Dermis microvascular lymphatic vessel endothelial cell (primary cell): Measurements from ENCODE around the gene ATP6V0D1. TPM values are rescaled to one million over a fixed set of nuclear protein-coding genes. Genes with fewer than 3 reads are reported as not detected.

Source experiments
- DNase-seq, 2 donors: peaks; one replicate each; pipeline versions ENCODE4 v3.0.0 to v3.0.0-alpha.2; 2010; ENCODE audit warnings: low read depth in 2 of 2
- total RNA-seq: library from RNA; depleted of rRNA; stranded (reverse); fragments of >200 nt; gene quantifications from 2 replicates; pipeline ENCODE4 v1.2.1, GENCODE V29; 2014

ATP6V0D1 gene
- total RNA-seq, 1 donor from 2014 or later, result 86.7 TPM

DNA sequence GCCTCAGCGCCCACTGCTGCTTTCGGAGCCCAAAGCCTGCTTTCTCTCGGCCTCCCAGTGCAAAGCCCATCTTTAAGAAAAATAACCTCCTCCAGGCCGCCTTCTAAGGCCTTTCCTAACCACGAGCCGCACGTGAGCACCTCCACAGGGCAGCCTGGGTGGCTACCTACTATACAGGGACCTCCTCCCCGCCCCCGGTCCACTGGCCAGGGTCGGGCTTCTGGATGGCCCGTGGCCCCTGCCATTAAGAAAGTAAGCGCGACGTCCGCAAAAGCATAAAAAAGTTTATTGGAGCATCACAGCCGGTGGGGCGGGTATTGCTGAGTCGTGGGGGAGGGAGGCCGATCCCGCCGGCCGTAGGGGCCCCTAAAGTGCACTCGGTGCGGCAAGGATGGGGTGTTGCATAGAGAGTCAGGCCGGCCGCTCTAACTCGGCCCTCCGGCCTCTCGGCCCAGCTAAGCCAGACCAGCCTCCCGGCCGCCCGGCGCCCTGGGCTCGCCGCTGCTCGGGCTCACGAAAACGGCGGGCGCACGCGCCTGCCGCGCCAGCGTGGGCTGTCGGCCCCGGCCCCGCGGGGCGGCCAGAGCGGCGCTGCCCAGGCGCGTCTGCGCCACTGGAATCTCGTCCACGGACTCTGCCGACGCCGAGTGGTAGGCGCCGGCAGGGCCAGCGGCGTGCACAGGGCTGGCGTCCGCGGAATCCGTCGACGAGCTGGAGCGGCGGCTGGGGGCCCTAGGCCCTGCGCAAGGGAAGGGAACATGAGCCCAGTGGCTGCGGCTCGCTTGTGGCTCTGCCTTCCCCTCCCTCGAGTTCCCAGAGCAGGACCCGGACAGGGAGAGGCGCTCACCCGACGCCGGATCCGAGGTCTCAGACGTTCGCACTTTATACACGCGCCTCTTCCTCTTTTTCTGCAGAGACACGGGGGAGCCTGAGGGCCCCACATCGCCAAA is 86.5 kb downstream of the ATP6V0D1 start:
- DNase-seq, result no peak

DNA sequence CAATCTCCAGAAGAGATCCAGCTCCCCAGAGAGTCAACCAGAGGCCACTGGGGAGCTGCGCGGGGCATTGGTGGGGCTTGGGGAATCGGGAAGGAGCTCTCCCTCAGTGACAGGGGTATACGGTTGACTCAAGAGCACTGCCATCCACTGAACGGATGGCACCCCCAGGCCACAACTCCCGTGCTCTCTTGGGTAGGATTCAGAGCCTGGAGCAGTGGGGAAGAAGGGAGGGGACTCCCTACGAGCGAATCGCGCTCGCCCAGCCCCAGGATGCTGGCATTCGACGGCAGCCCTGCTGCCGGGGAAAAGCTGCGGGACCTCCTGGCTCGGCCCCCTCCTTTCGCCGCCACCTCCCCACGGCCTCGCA is 87.2 kb downstream of the ATP6V0D1 start:
- DNase-seq, result no peak

DNA sequence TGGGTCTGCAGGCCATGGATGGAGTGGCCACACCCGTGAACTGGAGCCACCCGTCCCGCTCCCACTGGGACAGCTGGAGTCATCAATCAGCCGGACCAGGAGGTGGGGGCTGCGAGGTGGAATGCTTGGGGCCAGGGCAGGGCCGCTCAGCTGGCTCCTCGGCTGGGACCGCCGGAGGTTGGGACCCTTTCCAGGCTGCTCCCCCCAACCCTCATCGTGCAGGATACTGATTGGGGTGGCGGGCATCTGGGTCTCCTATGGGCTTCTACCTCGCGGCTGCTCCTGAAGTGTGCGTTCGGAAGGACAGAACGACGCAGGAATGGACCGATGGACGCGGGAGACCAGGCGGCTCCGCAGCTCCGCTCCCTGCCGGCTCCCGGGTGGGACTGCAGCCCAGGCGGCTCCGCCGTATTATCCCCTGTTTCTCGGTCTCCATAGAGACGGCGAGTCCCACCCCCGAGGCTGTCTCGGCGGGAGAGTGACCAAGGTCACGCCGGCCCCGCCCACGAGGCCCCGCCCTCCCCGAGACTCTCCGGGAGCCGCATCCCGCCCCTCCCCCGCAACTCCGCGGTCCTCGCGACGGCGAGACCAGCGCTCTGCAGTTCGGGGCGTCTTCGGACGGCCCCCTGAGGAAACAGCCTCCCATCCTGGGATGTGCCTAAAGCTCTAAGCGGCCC is 87.7 kb downstream of the ATP6V0D1 start, which contains the start of gene TPPP3:
TPPP3 (minus strand) TSS at position 388 of the 677 bp plus-strand sequence. CDS start 2,387 bp downstream, outside the sequence.
- DNase-seq, result peak; percentile 51 to 85

DNA sequence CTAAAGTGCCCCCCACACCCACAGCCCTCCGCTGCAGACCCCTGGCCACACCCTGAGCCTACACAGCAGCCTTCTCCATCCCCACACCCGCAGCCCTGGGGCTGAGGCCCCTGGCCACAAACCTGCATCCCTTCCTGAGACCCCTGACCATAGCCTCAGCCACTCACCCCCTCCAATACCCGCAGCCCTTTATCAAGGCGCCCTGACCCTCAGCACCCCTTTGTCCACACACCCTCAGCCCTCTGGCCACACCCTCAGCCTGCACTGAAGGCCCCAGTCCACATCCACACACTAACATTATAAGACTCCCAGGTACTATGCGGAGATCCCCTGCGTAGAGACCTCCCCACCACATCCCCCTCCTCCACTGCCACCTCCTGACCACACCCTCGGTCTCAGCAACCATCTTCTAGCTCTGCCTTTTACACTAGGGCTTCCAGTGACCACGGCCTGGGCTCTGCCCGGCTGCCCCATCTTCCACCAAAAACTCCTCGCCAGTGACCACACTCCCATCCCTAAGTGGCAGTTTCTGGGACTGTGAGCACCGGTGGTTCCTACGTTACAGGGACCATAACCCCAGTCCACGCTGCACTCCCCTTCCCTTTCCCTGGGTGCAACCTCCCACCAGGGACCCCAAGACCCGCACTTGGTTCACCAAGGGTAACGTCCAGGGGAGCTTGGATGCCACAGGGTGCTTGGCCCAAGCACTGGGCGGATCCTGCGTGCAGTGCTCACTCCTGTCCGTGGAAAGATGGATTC is 88.5 kb downstream of the ATP6V0D1 start:
- DNase-seq, result no peak

DNA sequence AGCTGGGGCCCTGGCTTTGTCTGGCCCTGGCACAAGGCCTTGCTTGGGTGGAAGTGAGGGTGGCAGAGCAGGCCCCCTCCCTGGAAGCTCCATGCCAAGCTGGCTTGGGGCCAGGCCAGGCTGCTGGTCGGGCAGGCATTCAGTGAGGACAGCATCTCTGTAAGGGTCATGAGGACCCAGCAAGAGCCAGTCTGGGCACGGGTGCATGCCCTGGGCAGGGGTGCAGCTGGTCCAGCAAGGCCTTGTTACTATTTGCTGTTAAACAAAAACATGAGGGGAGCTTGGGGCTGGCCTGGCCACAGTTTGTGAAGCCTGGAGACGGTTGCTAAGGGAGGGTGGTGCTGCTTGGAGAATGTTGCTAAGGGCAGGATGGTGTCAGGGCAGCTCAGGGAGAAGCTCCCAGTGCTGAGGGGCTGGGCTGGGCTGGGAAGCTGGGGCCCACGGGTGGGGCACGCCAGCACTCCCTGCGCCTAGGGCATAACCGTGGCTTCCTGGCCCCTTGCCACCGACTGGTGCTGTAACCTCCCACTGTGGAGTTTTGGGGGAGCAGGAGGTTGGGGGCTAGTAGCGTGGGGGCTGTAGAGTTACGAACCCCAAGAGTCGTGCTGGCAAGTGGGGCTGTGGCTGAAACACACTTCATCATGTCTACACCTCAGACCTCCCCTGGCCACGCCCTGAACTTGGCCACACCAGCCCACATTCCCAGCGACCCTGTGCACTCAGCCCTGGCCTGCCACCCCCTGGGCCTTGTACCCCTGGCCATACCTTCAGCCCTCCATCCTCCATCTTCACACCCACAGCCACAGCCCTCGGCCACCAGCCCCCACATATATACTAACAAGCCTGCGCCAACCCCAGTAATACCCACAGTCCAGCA is 89.3 kb downstream of the ATP6V0D1 start:
- no peak for DNase-seq

DNA sequence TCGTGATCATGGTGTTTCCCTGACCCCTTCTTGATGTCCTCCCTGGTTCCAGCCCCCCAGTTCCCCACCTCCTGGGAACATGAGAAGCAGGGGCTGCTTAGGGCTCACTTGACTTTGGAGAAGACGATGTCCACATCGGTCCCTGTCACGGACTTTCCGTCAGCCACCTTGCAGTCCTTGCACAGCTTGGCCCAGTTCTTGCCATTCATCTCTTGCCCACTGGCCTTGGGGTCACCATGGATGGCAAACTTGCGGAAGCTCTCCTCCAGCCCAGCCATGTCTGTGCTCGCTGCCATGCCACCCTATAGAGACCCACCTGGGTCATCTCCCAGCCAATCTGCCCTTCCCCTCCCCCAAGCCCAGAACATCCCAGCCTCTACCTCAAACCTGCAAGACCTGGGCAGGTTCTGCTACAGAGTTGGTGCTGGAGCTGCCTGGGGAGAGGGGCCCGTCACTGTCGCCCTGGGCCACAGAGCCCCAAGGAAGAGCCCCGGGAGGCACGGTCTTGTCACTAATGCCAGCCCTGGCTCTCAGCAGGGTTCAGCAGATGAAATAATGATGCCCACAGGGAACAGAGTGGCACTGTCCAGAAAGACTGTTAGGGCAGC is 90.0 kb downstream of the ATP6V0D1 start:
- DNase-seq, result no peak

DNA sequence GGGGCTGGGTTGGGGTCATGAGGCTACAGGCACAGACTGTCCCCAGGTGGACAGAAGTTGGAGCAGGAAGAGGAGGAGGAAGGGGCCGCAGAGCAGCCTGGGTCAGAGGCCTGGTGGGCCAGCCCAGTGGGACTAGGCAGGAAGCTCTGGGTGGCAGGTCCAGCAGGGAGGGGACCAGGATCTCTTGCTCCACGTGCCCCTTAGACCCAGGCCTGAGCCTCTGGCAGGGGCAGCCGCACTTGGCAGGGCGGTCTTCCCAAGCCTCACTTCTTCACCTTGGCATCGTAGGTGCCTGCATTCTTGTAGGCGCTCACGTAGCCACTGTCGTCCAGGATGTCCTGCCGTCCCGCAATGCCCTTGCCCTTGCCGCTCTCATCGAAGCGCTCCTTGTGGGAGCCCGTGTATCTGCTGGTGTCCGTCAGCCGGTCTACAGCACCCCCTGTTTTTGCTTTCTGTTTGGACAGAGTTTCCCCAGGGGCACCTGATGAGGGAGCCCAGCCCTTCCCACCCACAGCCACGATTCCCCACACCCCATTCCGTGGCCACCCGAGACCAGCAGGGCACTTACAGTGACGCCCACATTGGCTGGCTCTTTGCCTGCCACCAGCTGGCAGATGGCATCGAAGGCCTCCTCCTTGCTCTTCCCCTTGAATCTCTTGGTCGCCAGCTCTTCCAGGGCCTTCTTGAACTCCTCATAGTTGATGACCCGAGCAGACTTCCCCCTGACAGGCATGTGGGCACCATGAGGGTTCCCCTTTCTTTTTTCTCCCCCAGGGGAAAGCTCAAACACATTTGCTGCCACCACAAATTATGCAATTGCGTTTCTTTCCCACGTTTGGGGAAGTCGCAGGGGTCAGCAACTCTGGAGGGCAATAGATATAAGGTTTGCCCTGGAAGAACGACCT is 90.8 kb downstream of the ATP6V0D1 start:
- DNase-seq, result no peak

DNA sequence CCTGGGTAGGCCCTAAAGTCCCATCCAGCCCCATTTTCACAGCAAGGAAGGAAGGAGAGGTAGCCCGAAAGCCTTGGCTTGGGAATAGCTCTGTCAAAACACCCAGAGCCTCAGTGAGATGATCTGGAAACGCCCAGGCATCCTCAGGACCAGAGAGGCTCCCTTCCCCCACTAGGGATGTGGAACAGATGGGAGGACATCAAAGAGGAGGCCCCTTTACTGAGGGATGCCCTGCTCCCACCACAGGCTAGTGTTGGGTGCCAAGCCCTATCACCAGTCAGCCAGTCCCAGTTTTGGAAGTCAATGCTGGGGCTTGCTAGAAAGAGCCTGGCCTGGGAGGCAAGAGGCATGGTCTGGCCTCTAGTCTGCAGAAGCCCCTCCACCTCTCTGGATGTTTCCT is 92.4 kb downstream of the ATP6V0D1 start:
- no peak for DNase-seq

DNA sequence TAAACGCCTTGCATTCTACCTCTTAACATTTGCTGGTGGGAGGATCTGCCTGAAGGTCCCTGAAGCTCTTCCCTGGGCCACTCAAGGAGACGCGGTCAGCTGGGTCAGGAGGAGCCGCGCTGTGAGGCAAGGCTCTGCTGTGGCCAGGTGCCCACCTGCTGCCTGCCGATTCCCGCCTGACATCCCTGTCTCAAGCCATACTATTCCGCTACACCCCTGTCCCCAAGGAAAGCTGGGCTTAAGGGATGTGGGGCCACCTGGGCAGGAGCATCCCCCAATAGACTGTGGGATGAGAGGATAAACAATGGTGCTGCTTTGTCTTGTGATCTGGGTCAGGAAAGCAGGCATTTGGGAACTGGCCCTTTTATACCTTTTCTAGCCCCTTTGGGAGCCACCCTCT is 92.8 kb downstream of the ATP6V0D1 start:
- no peak for DNase-seq

Other genes starting within 250 kb of the ATP6V0D1 start
- gene FHOD1, start 233.7 kb downstream of the ATP6V0D1 start, total RNA-seq, result 15.0 and 18.2 TPM in 2 replicates
- 0.39 and 0.51 TPM in 2 replicates for gene SLC9A5, start 232.2 kb downstream of the ATP6V0D1 start, total RNA-seq
- 9.2 and 11.6 TPM in 2 replicates for gene PLEKHG4, start 201.6 kb downstream of the ATP6V0D1 start, total RNA-seq
- under 0.01 TPM in 1 of 2 replicates, not detected in the other for gene KCTD19, start 154.4 kb downstream of the ATP6V0D1 start, total RNA-seq
- gene LRRC36, start 154.3 kb downstream of the ATP6V0D1 start, total RNA-seq, result under 0.01 and 0.13 TPM in 2 replicates
- gene TPPP3, start 87.7 kb downstream of the ATP6V0D1 start, total RNA-seq, result under 0.01 TPM in 2 replicates
- 3.1 and 6.4 TPM in 2 replicates for gene ZDHHC1, start 64.7 kb downstream of the ATP6V0D1 start, total RNA-seq
- not detected in 2 replicates for gene HSD11B2, start 50.0 kb downstream of the ATP6V0D1 start, total RNA-seq
- not detected in 2 replicates for gene AGRP, start 2.4 kb upstream of the ATP6V0D1 start, total RNA-seq
- gene RIPOR1, start 47.7 kb upstream of the ATP6V0D1 start, total RNA-seq, result 25.0 and 44.0 TPM in 2 replicates
- gene CTCF, start 81.4 kb upstream of the ATP6V0D1 start, total RNA-seq, result 22.6 and 26.8 TPM in 2 replicates
- gene CARMIL2, start 164.0 kb upstream of the ATP6V0D1 start, total RNA-seq, result 0.26 and 0.63 TPM in 2 replicates
- 10.5 and 11.4 TPM in 2 replicates for gene ACD, start 179.1 kb upstream of the ATP6V0D1 start, total RNA-seq
- gene PARD6A, start 179.8 kb upstream of the ATP6V0D1 start, total RNA-seq, result 2.0 and 2.3 TPM in 2 replicates
- 11.4 and 12.9 TPM in 2 replicates for gene ENKD1, start 185.6 kb upstream of the ATP6V0D1 start, total RNA-seq
- gene C16orf86, start 185.7 kb upstream of the ATP6V0D1 start, total RNA-seq, result 3.2 and 3.3 TPM in 2 replicates
- gene GFOD2, start 238.2 kb upstream of the ATP6V0D1 start, total RNA-seq, result 49.2 and 78.0 TPM in 2 replicates